ENCODE data around the gene RGMA. TPM values are rescaled to one million over a fixed set of nuclear protein-coding genes. Genes with fewer than 3 reads are reported as not detected.
A peak's percentile ranks its signal among the peaks of the same experiment; 100 is the strongest.

Gene RGMA, protein sequence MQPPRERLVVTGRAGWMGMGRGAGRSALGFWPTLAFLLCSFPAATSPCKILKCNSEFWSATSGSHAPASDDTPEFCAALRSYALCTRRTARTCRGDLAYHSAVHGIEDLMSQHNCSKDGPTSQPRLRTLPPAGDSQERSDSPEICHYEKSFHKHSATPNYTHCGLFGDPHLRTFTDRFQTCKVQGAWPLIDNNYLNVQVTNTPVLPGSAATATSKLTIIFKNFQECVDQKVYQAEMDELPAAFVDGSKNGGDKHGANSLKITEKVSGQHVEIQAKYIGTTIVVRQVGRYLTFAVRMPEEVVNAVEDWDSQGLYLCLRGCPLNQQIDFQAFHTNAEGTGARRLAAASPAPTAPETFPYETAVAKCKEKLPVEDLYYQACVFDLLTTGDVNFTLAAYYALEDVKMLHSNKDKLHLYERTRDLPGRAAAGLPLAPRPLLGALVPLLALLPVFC
- 24.6 and 34.2 TPM in 2 replicates for total RNA-seq (2014; rRNA removed; shearing (Covaris generic))
- polyA plus RNA-seq (2016; fragmentation: Nextera tagmentation; extraction: Ambion mirVana), result 36.5 and 36.6 TPM in 2 replicates
- long read RNA-seq, result 0 reads

DNA sequence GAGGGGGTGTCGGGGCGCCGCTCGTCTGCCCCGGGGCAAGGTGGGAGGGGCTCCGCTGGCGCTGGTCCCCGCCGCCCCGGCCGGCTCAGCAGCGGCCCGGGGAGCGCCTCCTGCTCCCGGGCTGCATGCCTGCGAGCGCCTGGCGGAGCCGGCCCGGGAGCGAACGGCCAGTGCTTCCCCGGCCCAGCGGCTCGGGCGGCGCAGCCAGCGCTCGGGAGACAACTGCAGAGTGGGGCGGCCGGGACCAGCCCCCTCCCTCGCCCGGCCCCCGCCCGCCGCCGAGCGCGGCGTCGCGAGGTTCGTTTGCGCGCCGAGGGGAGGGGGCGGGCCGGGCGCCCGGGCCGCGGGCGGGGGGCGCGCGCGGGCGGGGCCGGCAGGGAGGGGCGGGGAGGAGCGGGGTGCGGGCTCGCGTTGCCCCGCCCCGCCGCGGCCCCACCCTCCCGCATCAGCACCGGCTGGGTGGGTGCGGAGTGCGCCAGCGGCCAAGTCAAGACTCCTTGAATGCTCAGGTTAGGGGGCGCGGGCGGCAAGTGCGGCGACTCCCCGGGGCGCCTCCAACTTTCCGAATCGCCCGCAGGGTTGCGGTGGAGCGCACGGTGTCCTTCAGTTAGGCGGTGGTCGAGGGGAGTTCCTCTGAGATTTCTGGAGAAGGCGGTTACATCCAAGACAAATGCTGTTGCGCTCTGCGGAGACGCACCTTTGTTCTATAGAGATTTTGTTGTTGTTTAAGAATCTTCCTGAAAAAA, at the start of gene RGMA:
RGMA (minus strand) TSS at position 231 of the 746 bp plus-strand sequence. CDS start 279 bp downstream, outside the sequence.
- Histone ChIP-seq H3K79me2 (replicated peaks; ENCODE audit: insufficient read depth) (no peaks in the 10 kb centered on the region), H3K9me2 (ENCODE audit: insufficient read depth) (no peaks in the 10 kb centered on the region), H3K4me3 (peak within 1 kb of the TSS; percentile 81), H4K20me1 (replicated peaks; ENCODE audit: insufficient read depth) (0 out of 2 replicates have a peak, but pooled peaks cover 4% of the 10 kb centered on the region), H3K4me2 (peak within 1 kb of the TSS; percentile 97), H3K27me3 (ENCODE audit: insufficient read depth) (peaks cover 73% of the 10 kb centered on the region), H2AFZ (peak within 1 kb of the TSS; percentile 97), H3K27ac (ENCODE audit: low read depth) (no peak within 1 kb of the TSS), H3K36me3 (ENCODE audit: insufficient read depth) (no peaks in the 10 kb centered on the region), H3F3A (replicated peaks; ENCODE audit: low read depth) (no peaks in the 10 kb centered on the region), H3K4me1 (ENCODE audit: insufficient read depth) (peaks cover 23% of the 10 kb centered on the region; the same call in 1 of the 2 replicates)
- H3K4me1 Mint-ChIP-seq, result peaks cover 39% of the 10 kb centered on the region
- peak; percentile 52 for ATAC-seq
- H3K27me3 Mint-ChIP-seq (ENCODE audit: insufficient read depth, low read depth, poor library complexity), result peaks cover 16% of the 10 kb centered on the region
- H3K27ac Mint-ChIP-seq, result no peak within 1 kb of the TSS
- peak; percentile 66 for DNase-seq (ENCODE audit: low spot score)
- peaks cover 4% of the 10 kb centered on the region; the same call in 1 of the 3 replicates for H3K36me3 Mint-ChIP-seq (ENCODE audit: low read depth)
- H3K4me3 Mint-ChIP-seq, result peak within 1 kb of the TSS; percentile 87
- TF ChIP-seq EZH2 (IDR thresholded peaks at IDR 0.05; ENCODE audit: low read depth, unreplicated experiment), result peak; percentile 55
- TF ChIP-seq ETS1 (IDR thresholded peaks at IDR 0.05), result no peak
- no peaks in the 10 kb centered on the region; the same call in 2 of the 3 replicates for H3K9me3 Mint-ChIP-seq

GRCh38 chr15:93136606-93137005, 47.6 kb upstream of the RGMA start:
- Histone ChIP-seq H3K36me3 (ENCODE audit: insufficient read depth) (no peaks in the 10 kb centered on the region), H3K27ac (ENCODE audit: low read depth) (no peak overlapping the region), H3K27me3 (ENCODE audit: insufficient read depth) (no peaks in the 10 kb centered on the region), H3K79me2 (replicated peaks; ENCODE audit: insufficient read depth) (no peaks in the 10 kb centered on the region), H3K4me3 (no peak overlapping the region), H3K9me2 (ENCODE audit: insufficient read depth) (0 out of 2 replicates have a peak, but pooled peaks cover 5% of the 10 kb centered on the region), H3K4me1 (ENCODE audit: insufficient read depth) (no peaks in the 10 kb centered on the region; the same call in 1 of the 2 replicates), H2AFZ (no peak overlapping the region), H4K20me1 (replicated peaks; ENCODE audit: insufficient read depth) (no peaks in the 10 kb centered on the region), H3F3A (replicated peaks; ENCODE audit: low read depth) (no peaks in the 10 kb centered on the region), H3K4me2 (no peak overlapping the region)
- Mint-ChIP-seq H3K4me1 (peaks cover 16% of the 10 kb centered on the region), H3K27ac (no peak overlapping the region), H3K27me3 (ENCODE audit: insufficient read depth, low read depth, poor library complexity) (peaks cover 14% of the 10 kb centered on the region), H3K9me3 (no peaks in the 10 kb centered on the region; the same call in 2 of the 3 replicates), H3K4me3 (no peak overlapping the region), H3K36me3 (ENCODE audit: low read depth) (no peaks in the 10 kb centered on the region)
- ATAC-seq, result peak; percentile 35
- DNase-seq (ENCODE audit: low spot score), result no peak
- TF ChIP-seq CREB1 (CRISPR knock-in tag; IDR thresholded peaks at IDR 0.05; ENCODE audit: low read depth), result no peak
- no peak for TF ChIP-seq JUNB (IDR thresholded peaks at IDR 0.05; ENCODE audit: unreplicated experiment)
- no peak for TF ChIP-seq EZH2phosphoT487 (IDR thresholded peaks at IDR 0.05; ENCODE audit: unreplicated experiment)
- TF ChIP-seq NANOG (IDR thresholded peaks at IDR 0.05; ENCODE audit: borderline replicate concordance), result no peak
- no peak for TF ChIP-seq EZH2 (IDR thresholded peaks at IDR 0.05; ENCODE audit: low read depth, unreplicated experiment)
- TF ChIP-seq ZNF114 (CRISPR knock-in tag; IDR thresholded peaks at IDR 0.05), result no peak
- no peak for TF ChIP-seq ETS1 (IDR thresholded peaks at IDR 0.05)
- TF ChIP-seq STAT1 (IDR thresholded peaks at IDR 0.05; ENCODE audit: unreplicated experiment), result no peak

Measured in GM23338 (cell line).